CD4-positive, alpha-beta T cell treated with Interleukin-12 subunit alpha and Interleukin-12 subunit beta, for 1 hour (primary cell): ENCODE results near the gene FGD5.
"Not testable (repeated sequence)": the region's sequence is repeated elsewhere in the genome, so short reads cannot be mapped to it uniquely, and the experiment has no call there.

Source experiments
- DNase-seq: peaks from one replicate; pipeline ENCODE4 v3.0.0-alpha.2; 2020

FGD5 gene

GRCh38 chr3:14808025-14808424 lies 10.7 kb upstream of the FGD5 start:
- DNase-seq: no peak

- DNase-seq: no peak
Observed at GRCh38 chr3:14808502-14809266, 10.1 kb upstream of the FGD5 start.

GRCh38 chr3:14809611-14810010 lies 9.2 kb upstream of the FGD5 start:
- not testable (repeated sequence) for DNase-seq

- DNase-seq: no peak
Observed at GRCh38 chr3:14810070-14810791, 8.5 kb upstream of the FGD5 start.

GRCh38 chr3:14810801-14811661 lies 7.7 kb upstream of the FGD5 start:
- no peak for DNase-seq

- DNase-seq: no peak
Observed at GRCh38 chr3:14811684-14812083, 7.1 kb upstream of the FGD5 start.

GRCh38 chr3:14812196-14812790 lies 6.5 kb upstream of the FGD5 start:
- DNase-seq: no peak

GRCh38 chr3:14814411-14814871 lies 4.3 kb upstream of the FGD5 start:
- DNase-seq: no peak

- no peak for DNase-seq
Observed at GRCh38 chr3:14816359-14816758, 2.4 kb upstream of the FGD5 start.

GRCh38 chr3:14819671-14820070 lies 909 bp downstream of the FGD5 start:
- DNase-seq: no peak

- no peak for DNase-seq
Observed at GRCh38 chr3:14820156-14820555, 1.4 kb downstream of the FGD5 start.

- DNase-seq: no peak
Observed at GRCh38 chr3:14821151-14821550, 2.4 kb downstream of the FGD5 start.

- no peak for DNase-seq
Observed at GRCh38 chr3:14822134-14822533, 3.4 kb downstream of the FGD5 start.

GRCh38 chr3:14822670-14823390 lies 4.1 kb downstream of the FGD5 start:
- DNase-seq: no peak

- DNase-seq: no peak
Observed at GRCh38 chr3:14823393-14823792, 4.6 kb downstream of the FGD5 start.

GRCh38 chr3:14823910-14824629 lies 5.3 kb downstream of the FGD5 start:
- DNase-seq: no peak

GRCh38 chr3:14824646-14825045 lies 5.9 kb downstream of the FGD5 start:
- DNase-seq: no peak

GRCh38 chr3:14826069-14826468 lies 7.3 kb downstream of the FGD5 start:
- no peak for DNase-seq

GRCh38 chr3:14827776-14828175 lies 9.0 kb downstream of the FGD5 start:
- no peak for DNase-seq

- no peak for DNase-seq
Observed at GRCh38 chr3:14829811-14830210, 11.0 kb downstream of the FGD5 start.

GRCh38 chr3:14831916-14832450 lies 13.2 kb downstream of the FGD5 start:
- DNase-seq: no peak
